HepG2 (cell line): Measurements from ENCODE around the gene NR2F6. TPM values are rescaled to one million over a fixed set of nuclear protein-coding genes. Genes with fewer than 3 reads are reported as not detected.

Source experiments
- ARNTL ChIP-seq: sonication (generic); formaldehyde crosslinking; IDR thresholded peaks from 2 replicates; pipeline ENCODE4 v1.4.0; 2020; ENCODE audit warnings: mild to moderate bottlenecking, missing genetic modification reagents
- CHCHD3 ChIP-seq: sonication (generic); formaldehyde crosslinking; IDR thresholded peaks from 2 replicates; pipeline ENCODE4 v1.8.0; 2022; ENCODE audit warnings: mild to moderate bottlenecking, missing genetic modification reagents, moderate library complexity
- GLI4 ChIP-seq: sonication (generic); formaldehyde crosslinking; IDR thresholded peaks from 2 replicates; pipeline ENCODE4 v1.5.1; 2020; ENCODE audit warnings: missing genetic modification reagents, mild to moderate bottlenecking, moderate library complexity, borderline replicate concordance
- HMG20A ChIP-seq: IDR thresholded peaks from 2 replicates; pipeline ENCODE4 v1.6.1; 2016; ENCODE audit warnings: borderline replicate concordance
- KDM5A ChIP-seq: fragments of 200-600 bp; sonication (generic); IDR thresholded peaks from 2 replicates; pipeline ENCODE4 v1.7.0; 2018; ENCODE audit warnings: antibody characterized with exemption, mild to moderate bottlenecking, low read length, borderline replicate concordance
- MZF1 ChIP-seq: sonication (generic); formaldehyde crosslinking; IDR thresholded peaks from 2 replicates; pipeline ENCODE4 v1.8.1; 2023; ENCODE audit warnings: mild to moderate bottlenecking, missing genetic modification reagents, borderline replicate concordance
- SOX6 ChIP-seq, 2 experiments: fragments of 450-650 bp in 1 of 2; sonication (generic) in 1 of 2; formaldehyde crosslinking in 1 of 2; IDR thresholded peaks; 2 replicates each; pipeline versions ENCODE4 v1.4.0 to v1.6.1; 2017 to 2020; ENCODE audit warnings: antibody characterized with exemption in 1 of 2, mild to moderate bottlenecking in 1 of 2, missing genetic modification reagents in 1 of 2
- TGIF2 ChIP-seq: IDR thresholded peaks from 2 replicates; pipeline ENCODE4 v1.6.1; 2016; ENCODE audit warnings: control low read depth, missing compliant biosample characterization
- THAP11 ChIP-seq: IDR thresholded peaks from 2 replicates; pipeline ENCODE4 v1.6.1; 2016; ENCODE audit warnings: missing biosample characterization, missing genetic modification reagents
- ZFP41 ChIP-seq: sonication (generic); formaldehyde crosslinking; IDR thresholded peaks from 2 replicates; pipeline ENCODE4 v1.4.0; 2020; ENCODE audit warnings: mild to moderate bottlenecking, missing genetic modification reagents, borderline replicate concordance
- ZNF251 ChIP-seq: sonication (generic); formaldehyde crosslinking; IDR thresholded peaks from 2 replicates; pipeline ENCODE4 v1.9.0; 2021; ENCODE audit warnings: mild to moderate bottlenecking, missing genetic modification reagents
- ZNF737 ChIP-seq: sonication (generic); formaldehyde crosslinking; IDR thresholded peaks from 2 replicates; pipeline ENCODE4 v1.5.0; 2020; ENCODE audit warnings: missing genetic modification reagents, mild to moderate bottlenecking, borderline replicate concordance
- ZNF761 ChIP-seq: sonication (generic); formaldehyde crosslinking; conservative IDR thresholded peaks from 2 replicates; pipeline ENCODE4 v1.4.0; 2020; ENCODE audit warnings: mild to moderate bottlenecking, missing genetic modification reagents
- ZNF792 ChIP-seq: IDR thresholded peaks from 2 replicates; pipeline ENCODE4 v1.6.1; 2016
- polyA plus RNA-seq, 8 experiments: library from polyadenylated mRNA; depleted of rRNA in 3 of 8; stranded (reverse) in 7 of 8; unstranded in 1 of 8; fragments of >200 nt; fragmentation: Illumina TruSeq in 4 of 8; extraction: Trizol in 4 of 8; gene quantifications; 2 replicates each; pipeline versions ENCODE4 v1.2.1 to v1.2.3, GENCODE V29; 2011 to 2016; ENCODE audit warnings: low read depth in 4 of 8, missing spikeins in 1 of 8, mixed read lengths in 1 of 8; ENCODE audit not compliant: insufficient read depth in 1 of 8
- total RNA-seq, 5 experiments: library from RNA; depleted of rRNA; stranded (reverse); fragments of >200 nt; fragmentation: Illumina TruSeq; extraction: Trizol; gene quantifications; 2 replicates each; pipeline ENCODE4 v1.2.3, GENCODE V29; 2016; ENCODE audit warnings: low read depth in 1 of 5
- TF ChIP-seq, protein P1 (sequence below): sonication (generic); formaldehyde crosslinking; IDR thresholded peaks from 2 replicates; pipeline ENCODE4 v1.5.0; 2020; ENCODE audit warnings: mild to moderate bottlenecking, missing genetic modification reagents, borderline replicate concordance
- TF ChIP-seq, protein P2 (sequence below): sonication (generic); formaldehyde crosslinking; IDR thresholded peaks from 2 replicates; pipeline ENCODE4 v1.4.0; 2020; ENCODE audit warnings: missing genetic modification reagents, mild to moderate bottlenecking, borderline replicate concordance
- TF ChIP-seq, protein P3 (sequence below): fragments of 450-650 bp; IDR thresholded peaks from 2 replicates; pipeline ENCODE4 v1.6.1; 2017

The NR2F6 gene
- total and polyA plus RNA-seq, 2 of the 13 experiments (the other 11 are each of a cell fraction or from before 2014, with no cell fraction given) = 30.9 to 72.4 TPM

DNA sequence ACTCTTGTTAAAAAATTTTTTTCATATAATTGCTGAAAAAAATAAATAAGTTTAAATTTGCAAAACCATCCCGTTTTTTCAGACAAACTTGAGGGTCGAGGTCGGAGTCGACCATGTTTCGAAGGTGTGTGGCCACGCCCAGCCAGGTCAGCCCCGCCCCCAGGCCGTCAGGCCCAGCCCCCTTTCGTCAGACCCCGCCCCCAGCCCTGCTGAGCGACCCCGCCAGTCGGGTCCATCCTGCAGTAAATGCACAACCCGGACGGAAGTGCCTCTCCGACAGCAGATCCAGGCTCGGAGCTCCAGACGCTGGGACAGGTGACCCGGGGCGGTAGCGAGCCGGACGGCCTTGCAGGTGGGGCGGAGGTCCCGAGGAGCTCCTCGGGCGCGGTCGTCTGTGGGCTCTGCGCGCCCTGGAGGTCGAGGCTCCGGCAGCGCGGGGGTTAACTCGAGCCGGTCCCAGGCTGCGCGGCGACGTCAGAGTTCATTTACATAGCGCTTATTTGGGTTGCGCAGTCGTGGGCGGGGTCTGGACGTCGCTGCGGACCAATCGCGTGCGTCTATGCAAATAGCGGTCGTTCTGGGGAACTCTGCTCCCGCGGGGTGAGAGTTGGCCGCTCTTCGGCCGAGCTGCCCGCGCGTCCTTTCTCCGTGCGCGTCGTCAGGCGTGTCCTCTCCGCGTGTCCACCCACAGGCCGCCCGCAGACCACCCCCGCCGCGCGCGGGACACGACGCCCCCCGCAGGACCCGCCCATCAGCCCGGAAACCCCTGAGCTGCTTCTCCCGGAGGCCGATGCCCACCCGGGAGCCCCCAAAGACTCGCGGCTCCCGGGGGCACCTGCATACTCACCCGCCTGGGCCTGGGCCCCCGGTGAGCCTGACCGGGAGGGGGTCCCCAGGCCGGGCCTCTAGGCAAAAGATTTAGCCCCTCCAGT, 19.5 kb downstream of the NR2F6 start, which contains the start of gene OCEL1 (continued):
- TF ChIP-seq, protein P1, sequence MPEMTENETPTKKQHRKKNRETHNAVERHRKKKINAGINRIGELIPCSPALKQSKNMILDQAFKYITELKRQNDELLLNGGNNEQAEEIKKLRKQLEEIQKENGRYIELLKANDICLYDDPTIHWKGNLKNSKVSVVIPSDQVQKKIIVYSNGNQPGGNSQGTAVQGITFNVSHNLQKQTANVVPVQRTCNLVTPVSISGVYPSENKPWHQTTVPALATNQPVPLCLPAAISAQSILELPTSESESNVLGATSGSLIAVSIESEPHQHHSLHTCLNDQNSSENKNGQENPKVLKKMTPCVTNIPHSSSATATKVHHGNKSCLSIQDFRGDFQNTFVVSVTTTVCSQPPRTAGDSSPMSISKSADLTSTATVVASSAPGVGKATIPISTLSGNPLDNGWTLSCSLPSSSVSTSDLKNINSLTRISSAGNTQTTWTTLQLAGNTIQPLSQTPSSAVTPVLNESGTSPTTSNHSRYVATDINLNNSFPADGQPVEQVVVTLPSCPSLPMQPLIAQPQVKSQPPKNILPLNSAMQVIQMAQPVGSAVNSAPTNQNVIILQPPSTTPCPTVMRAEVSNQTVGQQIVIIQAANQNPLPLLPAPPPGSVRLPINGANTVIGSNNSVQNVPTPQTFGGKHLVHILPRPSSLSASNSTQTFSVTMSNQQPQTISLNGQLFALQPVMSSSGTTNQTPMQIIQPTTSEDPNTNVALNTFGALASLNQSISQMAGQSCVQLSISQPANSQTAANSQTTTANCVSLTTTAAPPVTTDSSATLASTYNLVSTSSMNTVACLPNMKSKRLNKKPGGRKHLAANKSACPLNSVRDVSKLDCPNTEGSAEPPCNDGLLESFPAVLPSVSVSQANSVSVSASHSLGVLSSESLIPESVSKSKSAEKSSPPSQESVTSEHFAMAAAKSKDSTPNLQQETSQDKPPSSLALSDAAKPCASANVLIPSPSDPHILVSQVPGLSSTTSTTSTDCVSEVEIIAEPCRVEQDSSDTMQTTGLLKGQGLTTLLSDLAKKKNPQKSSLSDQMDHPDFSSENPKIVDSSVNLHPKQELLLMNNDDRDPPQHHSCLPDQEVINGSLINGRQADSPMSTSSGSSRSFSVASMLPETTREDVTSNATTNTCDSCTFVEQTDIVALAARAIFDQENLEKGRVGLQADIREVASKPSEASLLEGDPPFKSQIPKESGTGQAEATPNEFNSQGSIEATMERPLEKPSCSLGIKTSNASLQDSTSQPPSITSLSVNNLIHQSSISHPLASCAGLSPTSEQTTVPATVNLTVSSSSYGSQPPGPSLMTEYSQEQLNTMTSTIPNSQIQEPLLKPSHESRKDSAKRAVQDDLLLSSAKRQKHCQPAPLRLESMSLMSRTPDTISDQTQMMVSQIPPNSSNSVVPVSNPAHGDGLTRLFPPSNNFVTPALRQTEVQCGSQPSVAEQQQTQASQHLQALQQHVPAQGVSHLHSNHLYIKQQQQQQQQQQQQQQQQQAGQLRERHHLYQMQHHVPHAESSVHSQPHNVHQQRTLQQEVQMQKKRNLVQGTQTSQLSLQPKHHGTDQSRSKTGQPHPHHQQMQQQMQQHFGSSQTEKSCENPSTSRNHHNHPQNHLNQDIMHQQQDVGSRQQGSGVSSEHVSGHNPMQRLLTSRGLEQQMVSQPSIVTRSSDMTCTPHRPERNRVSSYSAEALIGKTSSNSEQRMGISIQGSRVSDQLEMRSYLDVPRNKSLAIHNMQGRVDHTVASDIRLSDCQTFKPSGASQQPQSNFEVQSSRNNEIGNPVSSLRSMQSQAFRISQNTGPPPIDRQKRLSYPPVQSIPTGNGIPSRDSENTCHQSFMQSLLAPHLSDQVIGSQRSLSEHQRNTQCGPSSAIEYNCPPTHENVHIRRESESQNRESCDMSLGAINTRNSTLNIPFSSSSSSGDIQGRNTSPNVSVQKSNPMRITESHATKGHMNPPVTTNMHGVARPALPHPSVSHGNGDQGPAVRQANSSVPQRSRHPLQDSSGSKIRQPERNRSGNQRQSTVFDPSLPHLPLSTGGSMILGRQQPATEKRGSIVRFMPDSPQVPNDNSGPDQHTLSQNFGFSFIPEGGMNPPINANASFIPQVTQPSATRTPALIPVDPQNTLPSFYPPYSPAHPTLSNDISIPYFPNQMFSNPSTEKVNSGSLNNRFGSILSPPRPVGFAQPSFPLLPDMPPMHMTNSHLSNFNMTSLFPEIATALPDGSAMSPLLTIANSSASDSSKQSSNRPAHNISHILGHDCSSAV = no peak
- TF ChIP-seq ARNTL (CRISPR knock-in tag) (no peak; the same call in 1 of the 2 replicates), SOX6 (IDR thresholded peaks at IDR 0.05) (no peak), SOX6 (CRISPR knock-in tag; IDR thresholded peaks at IDR 0.05) (peak; percentile 62), ZNF737 (0 out of 2 replicates have a peak, but pooled peaks have one; percentile 53), TGIF2 (CRISPR knock-in tag) (no peak; the same call in 1 of the 2 replicates), GLI4 (CRISPR knock-in tag) (no peak), HMG20A (CRISPR knock-in tag) (no peak), KDM5A (peak; percentile 52; the same call in 1 of the 2 replicates), THAP11 (CRISPR knock-in tag) (peak; percentile 70; the same call in 1 of the 2 replicates), ZNF761 (no peak), MZF1 (CRISPR knock-in tag) (no peak), ZNF792 (CRISPR knock-in tag) (peak; percentile 76; the same call in 1 of the 2 replicates), ZNF251 (CRISPR knock-in tag) (no peak), CHCHD3 (no peak), ZFP41 (no peak)
- TF ChIP-seq, protein P2, sequence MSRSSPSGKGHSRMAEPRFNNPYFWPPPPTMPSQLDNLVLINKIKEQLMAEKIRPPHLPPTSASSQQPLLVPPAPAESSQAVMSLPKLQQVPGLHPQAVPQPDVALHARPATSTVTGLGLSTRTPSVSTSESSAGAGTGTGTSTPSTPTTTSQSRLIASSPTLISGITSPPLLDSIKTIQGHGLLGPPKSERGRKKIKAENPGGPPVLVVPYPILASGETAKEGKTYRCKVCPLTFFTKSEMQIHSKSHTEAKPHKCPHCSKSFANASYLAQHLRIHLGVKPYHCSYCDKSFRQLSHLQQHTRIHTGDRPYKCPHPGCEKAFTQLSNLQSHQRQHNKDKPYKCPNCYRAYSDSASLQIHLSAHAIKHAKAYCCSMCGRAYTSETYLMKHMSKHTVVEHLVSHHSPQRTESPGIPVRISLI (CRISPR knock-in tag) = no peak
- TF ChIP-seq, protein P3, sequence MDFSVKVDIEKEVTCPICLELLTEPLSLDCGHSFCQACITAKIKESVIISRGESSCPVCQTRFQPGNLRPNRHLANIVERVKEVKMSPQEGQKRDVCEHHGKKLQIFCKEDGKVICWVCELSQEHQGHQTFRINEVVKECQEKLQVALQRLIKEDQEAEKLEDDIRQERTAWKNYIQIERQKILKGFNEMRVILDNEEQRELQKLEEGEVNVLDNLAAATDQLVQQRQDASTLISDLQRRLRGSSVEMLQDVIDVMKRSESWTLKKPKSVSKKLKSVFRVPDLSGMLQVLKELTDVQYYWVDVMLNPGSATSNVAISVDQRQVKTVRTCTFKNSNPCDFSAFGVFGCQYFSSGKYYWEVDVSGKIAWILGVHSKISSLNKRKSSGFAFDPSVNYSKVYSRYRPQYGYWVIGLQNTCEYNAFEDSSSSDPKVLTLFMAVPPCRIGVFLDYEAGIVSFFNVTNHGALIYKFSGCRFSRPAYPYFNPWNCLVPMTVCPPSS = no peak
